IMR-90 (cell line): ENCODE measurements around the gene ADM. TPM values are rescaled to one million over a fixed set of nuclear protein-coding genes. Genes with fewer than 3 reads are reported as not detected.
A peak's percentile ranks its signal among the peaks of the same experiment; 100 is the strongest.

ENCODE experiments used
- ATAC-seq: fragments of 200-7000 bp; cut with Tn5 transposase; 2 replicates; pipeline ENCODE4 v1.9.1; 2020; ENCODE audit warnings: low read depth, mild to moderate bottlenecking, moderate library complexity
- BruUV-seq: library from RNA; stranded (reverse); fragments of 400-500 nt; replicated peaks from 2 replicates; lab custom pipeline; 2021; lab: Mats Ljungman, UMichigan
- CTCF ChIA-PET: fragments of 300-600 bp; formaldehyde crosslinking; extraction: SDS; loops from one replicate; lab custom pipeline; 2021; ENCODE audit warnings: antibody characterized with exemption; lab: Yijun Ruan, JAX
- POLR2A ChIA-PET: fragments of 300-600 bp; sonication (Branson Sonifier 250); formaldehyde crosslinking; loops from one replicate; lab custom pipeline; 2022; ENCODE audit warnings: antibody characterized with exemption; ENCODE audit not compliant: unreplicated experiment; lab: Charles Lee
- DNase-seq: peaks from one replicate; pipeline ENCODE4 v3.0.0; 2013
- H2AFZ ChIP-seq: replicated peaks from 2 replicates; pipeline ENCODE3; 2013; ENCODE audit warnings: low read length, mild to moderate bottlenecking; ENCODE audit not compliant: poor library complexity
- H2AK5ac ChIP-seq: 2 replicates; pipeline ENCODE4 v1.6.1; 2013; ENCODE audit warnings: low read depth, low read length, inconsistent platforms
- H2AK9ac ChIP-seq: replicated peaks from 2 replicates; pipeline ENCODE3; 2013; ENCODE audit warnings: mild to moderate bottlenecking, low read depth, low read length, moderate library complexity; ENCODE audit not compliant: poor library complexity
- H2BK120ac ChIP-seq: 2 replicates; pipeline ENCODE4 v1.6.1; 2013; ENCODE audit warnings: low read depth, low read length, inconsistent platforms
- H2BK15ac ChIP-seq: 3 replicates; pipeline ENCODE4 v1.6.1; 2013; ENCODE audit warnings: low read depth, low read length, inconsistent platforms
- H2BK20ac ChIP-seq: 2 replicates; pipeline ENCODE4 v1.6.1; 2013; ENCODE audit warnings: low read depth, mild to moderate bottlenecking, inconsistent platforms, low read length, moderate library complexity
- H2BK5ac ChIP-seq: 2 replicates; pipeline ENCODE4 v1.6.1; 2013; ENCODE audit warnings: mild to moderate bottlenecking, low read depth, low read length, inconsistent platforms; ENCODE audit not compliant: poor library complexity, severe bottlenecking
- H3K14ac ChIP-seq: replicated peaks from 2 replicates; pipeline ENCODE4 v1.6.1; 2013; ENCODE audit warnings: low read depth, low read length, inconsistent platforms
- H3K18ac ChIP-seq: 2 replicates; pipeline ENCODE4 v1.6.1; 2013; ENCODE audit warnings: low read depth, low read length, control low read depth
- H3K23ac ChIP-seq: 2 replicates; pipeline ENCODE4 v1.6.1; 2013; ENCODE audit warnings: low read depth, low read length, inconsistent platforms
- H3K27ac ChIP-seq: 2 replicates; pipeline ENCODE4 v1.5.1; 2013; ENCODE audit warnings: mild to moderate bottlenecking, control low read depth, low read length; ENCODE audit not compliant: insufficient read depth
- H3K27me3 ChIP-seq: 2 replicates; pipeline ENCODE4 v1.6.1; 2013; ENCODE audit warnings: low read length; ENCODE audit not compliant: control insufficient read depth, insufficient read depth
- H3K36me3 ChIP-seq: 2 replicates; pipeline ENCODE4 v1.6.1; 2013; ENCODE audit warnings: low read length, mixed read lengths; ENCODE audit not compliant: control insufficient read depth, insufficient read depth
- H3K4ac ChIP-seq: 2 replicates; pipeline ENCODE4 v1.6.1; 2013; ENCODE audit warnings: low read depth, low read length, inconsistent platforms
- H3K4me1 ChIP-seq: 2 replicates; pipeline ENCODE4 v1.6.1; 2013; ENCODE audit warnings: low read length, mixed read lengths; ENCODE audit not compliant: control insufficient read depth, insufficient read depth
- H3K4me2 ChIP-seq: 2 replicates; pipeline ENCODE4 v1.6.1; 2013; ENCODE audit warnings: low read depth, mild to moderate bottlenecking, control low read depth, low read length, moderate library complexity
- H3K4me3 ChIP-seq: 2 replicates; pipeline ENCODE4 v1.5.1; 2013; ENCODE audit warnings: low read depth, mild to moderate bottlenecking, control low read depth, low read length, moderate library complexity; ENCODE audit not compliant: insufficient read depth
- H3K56ac ChIP-seq: 2 replicates; pipeline ENCODE4 v1.6.1; 2013; ENCODE audit warnings: low read length, inconsistent platforms; ENCODE audit not compliant: insufficient read depth; ENCODE audit errors: extremely low read depth
- H3K79me1 ChIP-seq, 2 experiments: 2 replicates each; pipeline ENCODE4 v1.6.1; 2013; ENCODE audit warnings: low read length in 2 of 2, inconsistent platforms in 1 of 2, low read depth in 1 of 2
- H3K9ac ChIP-seq: 2 replicates; pipeline ENCODE4 v1.6.1; 2013; ENCODE audit warnings: low read depth, low read length, control low read depth
- H3K9me1 ChIP-seq: 2 replicates; pipeline ENCODE4 v1.6.1; 2013; ENCODE audit warnings: low read length, inconsistent platforms; ENCODE audit not compliant: insufficient read depth
- H3K9me3 ChIP-seq: 2 replicates; pipeline ENCODE4 v1.6.1; 2013; ENCODE audit warnings: low read length; ENCODE audit not compliant: control insufficient read depth, insufficient read depth
- H4K20me1 ChIP-seq: 2 replicates; pipeline ENCODE4 v1.6.1; 2013; ENCODE audit warnings: low read length, inconsistent platforms; ENCODE audit not compliant: insufficient read depth
- H4K5ac ChIP-seq: 2 replicates; pipeline ENCODE4 v1.6.1; 2013; ENCODE audit warnings: mild to moderate bottlenecking, low read depth, low read length, control low read depth
- H4K8ac ChIP-seq, 2 experiments: 2 replicates each; pipeline ENCODE4 v1.6.1; 2013; ENCODE audit warnings: low read depth in 2 of 2, low read length in 2 of 2, control low read depth in 1 of 2, inconsistent platforms in 1 of 2
- H4K91ac ChIP-seq: 2 replicates; pipeline ENCODE4 v1.6.1; 2013; ENCODE audit warnings: low read depth, low read length, inconsistent platforms; ENCODE audit not compliant: insufficient read depth
- BHLHE40 ChIP-seq: fragments of 150-350 bp; IDR thresholded peaks from 2 replicates; pipeline ENCODE4 v1.6.1; 2016; ENCODE audit warnings: mild to moderate bottlenecking, low read depth, low read length
- CTCF ChIP-seq: conservative IDR thresholded peaks from 2 replicates; pipeline ENCODE4 v1.5.1; 2012; ENCODE audit warnings: mild to moderate bottlenecking, low read depth, low read length, improper control_type of control experiment
- FOS ChIP-seq: fragments of 150-350 bp; IDR thresholded peaks from 2 replicates; pipeline ENCODE4 v1.6.1; 2016; ENCODE audit warnings: low read depth, low read length
- MXI1 ChIP-seq: IDR thresholded peaks from 2 replicates; pipeline ENCODE4 v1.6.1; 2012; ENCODE audit warnings: low read depth, mild to moderate bottlenecking, low read length, moderate library complexity, borderline replicate concordance
- WGBS, 2 experiments: methylation state at CpG; one replicate each; pipeline versions ENCODE4 v1.1.5 to v1.1.7; 2013; ENCODE audit warnings: missing lambda C conversion rate in 2 of 2; ENCODE audit not compliant: insufficient read length in 1 of 2; ENCODE audit errors: extremely low coverage in 2 of 2; 5-methylcytosine and 5-hydroxymethylcytosine counted together
- dilution Hi-C: fragments of 300-500 bp; cut with HindIII; formaldehyde crosslinking; loops from one replicate; pipeline ENCODE4 v1.14.3; 2018; ENCODE audit warnings: low sequenced_read_pairs; ENCODE audit not compliant: unreplicated experiment
- in situ Hi-C: fragments of 300-500 bp; cut with MboI; formaldehyde crosslinking; loops from 3 replicates; pipeline ENCODE4 v1.14.3; 2019; ENCODE audit warnings: low sequenced_read_pairs, inconsistent platforms, mixed read lengths
- intact Hi-C: fragments of 100-400 bp; cut with micrococcal nuclease; formaldehyde crosslinking; loops from 2 replicates; pipeline ENCODE4 v1.10.0; 2022
- polyA plus RNA-seq, 3 experiments: library from polyadenylated mRNA; depleted of rRNA; stranded (reverse); fragments of >200 nt; gene quantifications; 2 replicates each; pipeline ENCODE4 v1.2.3, GENCODE V29; 2012; ENCODE audit warnings: low replicate concordance in 1 of 3
- total RNA-seq: library from RNA; depleted of rRNA; stranded (reverse); fragments of >200 nt; gene quantifications from 2 replicates; pipeline ENCODE4 v1.2.3, GENCODE V29; 2012

The ADM gene
- total and polyA plus RNA-seq, 2 of the 4 experiments (the other 2 are of a cell fraction), result 357 to 559 TPM

- TF ChIP-seq BHLHE40 (peak; percentile 17; the same call in 1 of the 2 replicates), CTCF (no peak), FOS (no peak), MXI1 (0 out of 2 replicates have a peak, but pooled peaks have one; percentile 26)
- DNase-seq (peak; percentile 9), ATAC-seq (no peak; the same call in 1 of the 2 replicates)
- H3K4me1 ChIP-seq, result peaks cover 10% of the 10 kb centered on the region
- no peak overlapping the region for H2BK15ac ChIP-seq
- peaks cover 43% of the 10 kb centered on the region for H4K20me1 ChIP-seq
- H4K5ac ChIP-seq, result peak overlapping the region; percentile 3; the same call in 1 of the 2 replicates
- peak overlapping the region; percentile 98 for H3K14ac ChIP-seq
- H2AK9ac ChIP-seq, result peak overlapping the region; percentile 89
- H2AFZ ChIP-seq, result peak overlapping the region; percentile 71
- dilution Hi-C loops (no loop called here), intact Hi-C loops (loop anchor here (2.0 to 10.0 kb wide), 4 partner anchors 191 to 547 kb away; no protein-coding TSS in a partner anchor), in situ Hi-C loops (loop anchor here (10.0 to 25.0 kb wide), 2 partner anchors 331 to 693 kb away; no protein-coding TSS in a partner anchor)
- H3K27me3 ChIP-seq, result no peaks in the 10 kb centered on the region
- peak overlapping the region; percentile 83 for H3K4ac ChIP-seq
- peak overlapping the region; percentile 65 for H3K4me3 ChIP-seq
- H4K8ac ChIP-seq, result peak overlapping the region; percentile 24 to 37; a peak in 3 of 4 replicates
- H3K9ac ChIP-seq, result peak overlapping the region; percentile 76
- peak overlapping the region; percentile 48; the same call in 1 of the 2 replicates for H3K4me2 ChIP-seq
- ChIA-PET CTCF (interaction anchor here (1.0 to 2.1 kb wide), 5 partner anchors 10 to 547 kb away, joined by 4 to 5 read pairs (median 5); no protein-coding TSS in a partner anchor), POLR2A (interaction anchor here (0.6 to 2.3 kb wide), 24 partner anchors 10 to 1364 kb away, joined by 3 to 18 read pairs (median 4); partner anchors contain the start of gene WEE1)
- H4K91ac ChIP-seq, result peak overlapping the region; percentile 34; the same call in 1 of the 2 replicates
- peak overlapping the region; percentile 98 for H3K23ac ChIP-seq
- H3K9me1 ChIP-seq, result peaks cover 4% of the 10 kb centered on the region; the same call in 1 of the 2 replicates
- peaks cover 22% of the 10 kb centered on the region for H3K36me3 ChIP-seq
- peak overlapping the region; percentile 38; the same call in 1 of the 2 replicates for H2BK120ac ChIP-seq
- H3K18ac ChIP-seq, result peak overlapping the region; percentile 21
- H3K27ac ChIP-seq, result peak overlapping the region; percentile 90
- peak overlapping the region; percentile 92 for H3K56ac ChIP-seq
- H2BK20ac ChIP-seq, result no peak overlapping the region
- peak overlapping the region; percentile 25 for H2AK5ac ChIP-seq
- BruUV-seq, result no TSS peak
- peak overlapping the region; percentile 92 for H2BK5ac ChIP-seq
- 0% methylated on average over 32 of the region's 51 CpGs; no CpG with 5 or more reads in 1 of the 2 experiments for WGBS, 2 experiments
- peaks cover 4 to 42% of the 10 kb centered on the region in 2 experiments for H3K79me1 ChIP-seq
- H3K9me3 ChIP-seq, result no peaks in the 10 kb centered on the region
Measured at GRCh38 chr11:10305262-10305963, 540 bp downstream of the ADM start.
